NT2/D1 (cell line): Measurements from ENCODE around the gene SST.
"Not testable (repeated sequence)": the region's sequence is repeated elsewhere in the genome, so short reads cannot be mapped to it uniquely, and the experiment has no call there.

Experiments used
- DNase-seq: peaks from one replicate; pipeline ENCODE4 v3.0.0-alpha.2; 2011; ENCODE audit warnings: low read depth, low spot score
- H3K27me3 ChIP-seq: 2 replicates; pipeline ENCODE4 v1.6.0; 2011; ENCODE audit warnings: mild to moderate bottlenecking; ENCODE audit not compliant: insufficient read length, insufficient read depth
- H3K36me3 ChIP-seq: 2 replicates; pipeline ENCODE4 v1.6.1; 2011; ENCODE audit warnings: mild to moderate bottlenecking, low read length, mixed read lengths; ENCODE audit not compliant: insufficient read depth, insufficient read length
- H3K4me1 ChIP-seq: 2 replicates; pipeline ENCODE4 v1.5.1; 2011; ENCODE audit not compliant: insufficient read depth, insufficient read length
- H3K4me3 ChIP-seq: 2 replicates; pipeline ENCODE4 v1.5.1; 2011; ENCODE audit warnings: low read depth; ENCODE audit not compliant: insufficient read length
- H3K9ac ChIP-seq: 2 replicates; pipeline ENCODE4 v1.6.0; 2011; ENCODE audit warnings: low read depth; ENCODE audit not compliant: insufficient read length
- H3K9me3 ChIP-seq: 2 replicates; pipeline ENCODE4 v1.5.1; 2011; ENCODE audit warnings: mild to moderate bottlenecking, low read length; ENCODE audit not compliant: insufficient read depth
- SUZ12 ChIP-seq: IDR thresholded peaks from 2 replicates; pipeline ENCODE4 v1.6.1; 2011; ENCODE audit not compliant: insufficient read length, insufficient read depth; ENCODE audit errors: extremely low read depth
- YY1 ChIP-seq: IDR thresholded peaks from 2 replicates; pipeline ENCODE4 v1.6.1; 2011; ENCODE audit not compliant: insufficient read length, insufficient read depth
- ZNF274 ChIP-seq: IDR thresholded peaks from 2 replicates; pipeline ENCODE4 v1.6.1; 2011; ENCODE audit warnings: mild to moderate bottlenecking, low read depth, low read length

Gene SST

DNA sequence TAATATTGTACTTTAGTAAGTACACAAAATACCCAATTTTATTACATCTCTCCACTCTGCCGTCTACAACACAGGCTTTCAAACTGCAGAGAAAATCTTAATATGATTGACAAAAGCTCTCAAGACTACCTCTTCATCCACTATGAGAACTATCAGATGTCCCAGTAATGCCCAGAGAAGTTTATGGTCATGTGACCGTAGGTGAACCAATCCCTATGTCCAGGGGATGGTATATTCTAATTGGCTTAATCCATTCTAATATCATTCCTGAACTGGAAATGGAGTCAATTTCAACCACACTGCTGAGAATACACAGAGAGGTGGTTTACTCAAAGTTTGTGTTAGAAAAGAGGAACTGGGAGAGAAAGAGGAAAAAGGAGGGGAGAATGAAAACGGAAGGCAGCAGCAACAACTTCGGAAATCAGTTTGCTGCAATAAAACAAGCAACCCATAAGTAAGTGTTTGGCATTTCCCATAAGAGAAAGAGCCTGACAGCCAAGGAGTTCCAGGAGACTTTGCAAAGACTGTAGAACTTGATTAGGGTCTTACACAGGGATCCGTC, 7.3 kb downstream of the SST start:
- Histone ChIP-seq H3K4me3 (no peak overlapping the region), H3K9ac (no peak overlapping the region), H3K9me3 (no peaks in the 10 kb centered on the region), H3K4me1 (no peaks in the 10 kb centered on the region), H3K27me3 (no peaks in the 10 kb centered on the region), H3K36me3 (no peaks in the 10 kb centered on the region)
- no peak for TF ChIP-seq SUZ12
- TF ChIP-seq ZNF274: no peak
- no peak for TF ChIP-seq YY1
- no peak for DNase-seq

DNA sequence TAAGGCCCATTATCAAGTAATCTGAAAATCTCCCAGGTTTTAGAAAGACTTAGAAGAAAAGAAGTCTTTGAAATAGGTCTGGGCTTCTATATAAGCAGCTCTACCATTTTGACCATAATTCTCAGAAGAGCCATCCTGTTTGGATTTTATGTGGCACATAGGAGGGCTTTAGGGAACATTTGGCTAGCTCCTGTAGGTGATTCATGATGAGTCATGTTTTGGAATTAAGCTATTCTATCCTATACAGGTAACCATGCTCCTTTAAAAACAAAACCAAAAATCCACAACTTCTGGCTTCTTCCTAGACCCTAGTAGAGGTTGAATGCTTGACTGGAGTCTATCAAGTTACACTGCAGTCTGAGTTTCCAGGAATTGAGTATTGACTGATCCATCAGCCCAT, 8.9 kb downstream of the SST start:
- Histone ChIP-seq H3K4me1 (no peaks in the 10 kb centered on the region), H3K27me3 (no peaks in the 10 kb centered on the region), H3K9ac (no peak overlapping the region), H3K36me3 (no peaks in the 10 kb centered on the region), H3K9me3 (no peaks in the 10 kb centered on the region), H3K4me3 (no peak overlapping the region)
- no peak for TF ChIP-seq YY1
- no peak for TF ChIP-seq SUZ12
- no peak for TF ChIP-seq ZNF274
- no peak for DNase-seq

DNA sequence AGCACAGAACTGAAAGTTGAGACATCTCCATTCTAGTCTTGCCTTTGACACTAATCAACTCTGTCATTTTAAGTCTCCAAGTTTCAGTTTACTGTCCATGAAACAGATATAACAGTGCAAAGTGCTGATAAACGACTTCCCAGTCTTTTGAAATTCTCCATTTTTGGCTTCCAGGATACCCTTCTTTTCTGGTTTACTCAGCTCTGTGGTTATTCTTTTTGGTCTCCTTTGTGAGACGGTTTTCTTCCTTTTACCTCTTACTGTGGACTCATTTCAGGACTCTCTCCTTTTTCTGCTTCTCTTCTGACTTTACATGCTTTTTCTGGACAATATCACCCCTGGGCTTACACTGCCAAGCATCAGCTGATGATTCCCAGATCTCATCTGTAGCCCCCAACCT, 18.9 kb downstream of the SST start:
- Histone ChIP-seq H3K4me3 (no peak overlapping the region), H3K4me1 (no peaks in the 10 kb centered on the region), H3K9ac (no peak overlapping the region), H3K27me3 (no peaks in the 10 kb centered on the region), H3K36me3 (no peaks in the 10 kb centered on the region), H3K9me3 (peaks cover 20% of the 10 kb centered on the region; the same call in 1 of the 2 replicates)
- DNase-seq: no peak
- TF ChIP-seq SUZ12: no peak
- no peak for TF ChIP-seq YY1
- TF ChIP-seq ZNF274: no peak

DNA sequence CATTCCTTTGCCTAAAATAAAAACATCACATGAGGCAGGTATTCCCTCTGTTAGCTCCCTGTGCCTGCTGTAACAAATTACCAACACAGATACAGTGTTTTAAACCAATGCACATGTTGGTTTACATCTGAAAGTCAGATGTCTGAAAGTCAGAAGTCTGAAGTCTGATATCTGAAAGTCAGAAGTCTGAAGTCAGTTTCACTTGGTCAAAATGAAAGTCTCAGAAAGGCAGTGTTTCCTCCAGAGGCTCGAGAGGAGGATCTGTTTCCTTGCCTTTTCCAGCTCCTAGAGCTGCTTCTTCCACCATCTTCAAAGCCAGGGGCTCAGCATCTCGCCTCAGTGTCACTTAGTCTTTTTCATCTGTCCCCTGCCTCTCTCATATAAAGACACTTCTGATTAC, 22.0 kb downstream of the SST start:
- H3K27me3 ChIP-seq: no peaks in the 10 kb centered on the region
- TF ChIP-seq ZNF274 (no peak), SUZ12 (no peak), YY1 (no peak)
- no peak overlapping the region for H3K4me3 ChIP-seq
- H3K4me1 ChIP-seq: no peaks in the 10 kb centered on the region
- DNase-seq: no peak
- H3K36me3 ChIP-seq: no peaks in the 10 kb centered on the region
- H3K9ac ChIP-seq: no peak overlapping the region
- H3K9me3 ChIP-seq: peaks cover 12% of the 10 kb centered on the region; the same call in 1 of the 2 replicates

DNA sequence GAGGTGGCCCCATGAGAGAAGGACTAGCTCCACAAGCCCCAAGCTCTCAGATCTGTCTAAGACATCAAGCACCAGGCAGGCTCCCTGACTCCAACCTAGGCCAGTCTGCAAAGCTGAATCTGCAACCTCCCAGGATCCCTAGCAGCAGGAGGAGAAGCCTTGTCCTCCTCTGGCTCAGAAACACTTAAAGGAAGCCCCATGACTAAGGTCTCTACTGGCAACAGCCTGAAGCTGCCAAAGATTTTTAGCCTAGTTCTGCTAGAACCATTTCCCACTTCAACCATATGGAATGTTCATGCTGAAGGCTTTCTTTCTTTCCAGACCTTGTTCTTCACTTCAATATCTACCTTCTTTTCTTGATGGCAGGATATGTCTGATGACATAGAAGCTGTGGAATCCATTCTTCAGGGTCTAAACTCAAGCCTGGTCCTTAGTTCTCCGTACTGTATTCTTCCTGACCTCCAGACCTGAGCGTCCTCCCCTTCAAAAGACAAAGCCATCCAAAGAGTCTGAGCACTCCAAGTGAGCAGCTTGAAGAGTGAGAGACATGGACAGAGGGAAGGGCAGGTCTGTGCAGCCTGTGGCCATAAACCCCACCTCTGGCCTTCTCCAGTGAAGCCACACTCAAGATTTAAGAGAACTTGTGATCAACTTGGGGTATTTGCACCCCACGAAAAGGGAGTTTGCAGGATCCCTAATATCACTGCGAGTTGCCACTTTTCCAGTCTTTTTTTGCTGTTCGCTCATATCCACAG, 23.1 kb downstream of the SST start:
- TF ChIP-seq ZNF274: no peak
- TF ChIP-seq YY1: no peak
- TF ChIP-seq SUZ12: no peak
- Histone ChIP-seq H3K4me3 (no peak overlapping the region), H3K36me3 (no peaks in the 10 kb centered on the region), H3K4me1 (no peaks in the 10 kb centered on the region), H3K27me3 (no peaks in the 10 kb centered on the region), H3K9ac (no peak overlapping the region), H3K9me3 (0 out of 2 replicates have a peak, but pooled peaks cover 5% of the 10 kb centered on the region)
- DNase-seq: no peak

DNA sequence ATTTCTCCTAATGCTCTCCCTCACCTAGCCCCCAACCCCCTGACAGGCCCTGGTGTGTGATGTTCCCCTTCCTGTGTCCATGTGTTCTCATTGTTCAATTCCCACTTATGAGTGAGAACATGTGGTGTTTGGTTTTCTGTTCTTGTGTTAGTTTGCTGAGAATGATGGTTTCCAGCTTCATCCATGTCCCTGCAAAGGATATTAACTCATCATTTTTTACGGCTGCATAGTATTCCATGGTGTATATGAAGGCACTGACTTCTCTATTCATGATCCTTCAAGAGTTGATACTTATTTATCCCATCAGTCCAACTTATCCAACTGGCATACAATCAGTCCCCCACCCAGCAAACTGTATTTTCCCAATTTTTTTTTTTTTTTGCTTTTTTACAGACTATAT, 24.8 kb downstream of the SST start:
- not testable (repeated sequence) for H3K4me1 ChIP-seq, H3K4me3 ChIP-seq, H3K9me3 ChIP-seq, H3K27me3 ChIP-seq, DNase-seq, H3K36me3 ChIP-seq, H3K9ac ChIP-seq

DNA sequence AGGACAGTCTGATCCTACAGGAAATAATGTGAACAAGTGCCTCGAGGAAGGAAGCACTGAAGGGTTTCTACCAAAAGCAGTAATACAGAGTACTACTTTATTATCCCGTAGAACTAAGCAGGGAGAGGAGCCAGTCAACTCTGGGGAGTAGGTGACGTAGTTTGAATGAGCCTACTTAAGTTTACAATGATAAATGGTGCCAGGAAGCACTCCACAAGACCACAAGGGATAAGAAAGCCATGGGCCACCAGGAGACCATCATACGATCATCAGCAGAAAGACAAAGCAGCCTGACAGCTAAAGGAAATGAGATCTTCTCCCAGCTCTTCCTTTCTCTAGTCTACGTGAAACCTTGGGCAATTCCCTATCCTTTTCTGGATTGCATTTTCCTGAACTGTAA, 27.3 kb downstream of the SST start:
- H3K4me1 ChIP-seq: no peaks in the 10 kb centered on the region
- no peak overlapping the region for H3K9ac ChIP-seq
- H3K9me3 ChIP-seq: peaks cover 9% of the 10 kb centered on the region; the same call in 1 of the 2 replicates
- H3K27me3 ChIP-seq: no peaks in the 10 kb centered on the region
- no peak for DNase-seq
- no peak for TF ChIP-seq ZNF274
- no peak for TF ChIP-seq SUZ12
- TF ChIP-seq YY1: no peak
- H3K36me3 ChIP-seq: no peaks in the 10 kb centered on the region
- H3K4me3 ChIP-seq: no peak overlapping the region
